Cardiac muscle cell (in vitro differentiated cells and primary cell): ENCODE results near the gene EPB41. TPM values are rescaled to one million over a fixed set of nuclear protein-coding genes. Genes with fewer than 3 reads are reported as not detected.
A peak's percentile ranks its signal among the peaks of the same experiment; 100 is the strongest.

Source experiments
- DNase-seq, 2 donors: peaks; one replicate each; pipeline versions ENCODE4 v3.0.0 to v3.0.0-alpha.2; 2010 to 2017; ENCODE audit warnings: low read depth in 1 of 2, low spot score in 1 of 2
- H3K27ac ChIP-seq: fragments of 200-600 bp; sonication (generic); 2 replicates; pipeline ENCODE4 v1.5.1; 2016
- H3K27me3 ChIP-seq: fragments of 200-600 bp; sonication (generic); 2 replicates; pipeline ENCODE4 v1.6.0; 2016; ENCODE audit warnings: control low read depth
- H3K36me3 ChIP-seq: fragments of 200-600 bp; sonication (generic); 2 replicates; pipeline ENCODE4 v1.5.1; 2016; ENCODE audit warnings: control low read depth
- H3K4me1 ChIP-seq: fragments of 200-600 bp; sonication (generic); 2 replicates; pipeline ENCODE4 v1.8.1; 2017; ENCODE audit warnings: low read depth, mild to moderate bottlenecking, mixed run types
- H3K4me3 ChIP-seq: fragments of 200-600 bp; sonication (generic); 2 replicates; pipeline ENCODE4 v1.5.1; 2016; ENCODE audit warnings: mild to moderate bottlenecking
- H3K9me3 ChIP-seq: fragments of 200-600 bp; sonication (generic); 2 replicates; pipeline ENCODE4 v1.5.1; 2017; ENCODE audit warnings: low read depth, mild to moderate bottlenecking, control low read depth
- polyA plus RNA-seq: library from polyadenylated mRNA; unstranded; fragments of >200 nt; fragmentation: Nextera tagmentation; extraction: Ambion mirVana; gene quantifications from 2 replicates; pipeline ENCODE4 v1.2.1, GENCODE V29; 2016
- total RNA-seq: library from RNA; depleted of rRNA; stranded (reverse); fragments of >200 nt; gene quantifications from 2 replicates; pipeline ENCODE4 v1.2.3, GENCODE V29; 2016
- TF ChIP-seq, protein P1 (sequence below): IDR thresholded peaks from 2 replicates; pipeline ENCODE4 v1.5.1; 2012; ENCODE audit warnings: low read depth, mild to moderate bottlenecking, low read length

The EPB41 gene
- total and polyA plus RNA-seq, 2 experiments from 2014 or later: 15.4 to 50.5 TPM

DNA sequence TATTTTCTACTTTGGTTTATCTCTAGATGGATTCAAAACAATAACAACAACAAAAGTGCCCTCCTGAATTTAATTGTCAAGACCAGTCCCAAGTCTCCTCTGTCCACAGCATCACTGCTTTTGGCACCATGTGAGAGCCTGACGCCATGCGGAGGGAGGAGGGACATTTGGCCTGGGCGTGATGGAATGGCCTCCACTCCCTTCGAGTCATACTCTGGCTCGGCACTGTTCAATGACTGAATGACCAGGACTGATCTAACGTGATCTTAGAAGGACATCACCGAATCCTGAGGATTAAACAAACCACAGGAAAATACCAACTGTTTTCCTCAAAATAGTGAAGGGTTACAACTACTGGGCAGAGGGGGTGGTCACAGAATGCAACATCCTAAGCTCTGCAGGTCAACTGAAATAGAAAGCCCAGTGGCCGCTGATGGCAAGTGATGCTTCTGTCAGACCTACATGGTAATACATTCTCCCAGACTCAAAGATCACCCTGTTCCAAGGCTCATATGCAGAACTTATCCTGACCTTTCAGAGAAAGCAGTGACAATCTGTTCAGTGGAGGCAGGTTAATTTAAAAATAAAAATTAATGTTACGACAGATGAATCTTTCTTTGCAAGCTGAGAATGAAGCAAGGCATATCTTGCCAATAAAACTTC lies 248.2 kb downstream of the EPB41 start:
- no peaks in the 10 kb centered on the region for H3K27me3 ChIP-seq
- peaks cover 34% of the 10 kb centered on the region for H3K36me3 ChIP-seq
- no peaks in the 10 kb centered on the region for H3K9me3 ChIP-seq
- H3K27ac ChIP-seq: no peak overlapping the region
- no peak overlapping the region for H3K4me3 ChIP-seq
- peaks cover 27% of the 10 kb centered on the region for H3K4me1 ChIP-seq
- no peak for DNase-seq
- TF ChIP-seq, protein P1, sequence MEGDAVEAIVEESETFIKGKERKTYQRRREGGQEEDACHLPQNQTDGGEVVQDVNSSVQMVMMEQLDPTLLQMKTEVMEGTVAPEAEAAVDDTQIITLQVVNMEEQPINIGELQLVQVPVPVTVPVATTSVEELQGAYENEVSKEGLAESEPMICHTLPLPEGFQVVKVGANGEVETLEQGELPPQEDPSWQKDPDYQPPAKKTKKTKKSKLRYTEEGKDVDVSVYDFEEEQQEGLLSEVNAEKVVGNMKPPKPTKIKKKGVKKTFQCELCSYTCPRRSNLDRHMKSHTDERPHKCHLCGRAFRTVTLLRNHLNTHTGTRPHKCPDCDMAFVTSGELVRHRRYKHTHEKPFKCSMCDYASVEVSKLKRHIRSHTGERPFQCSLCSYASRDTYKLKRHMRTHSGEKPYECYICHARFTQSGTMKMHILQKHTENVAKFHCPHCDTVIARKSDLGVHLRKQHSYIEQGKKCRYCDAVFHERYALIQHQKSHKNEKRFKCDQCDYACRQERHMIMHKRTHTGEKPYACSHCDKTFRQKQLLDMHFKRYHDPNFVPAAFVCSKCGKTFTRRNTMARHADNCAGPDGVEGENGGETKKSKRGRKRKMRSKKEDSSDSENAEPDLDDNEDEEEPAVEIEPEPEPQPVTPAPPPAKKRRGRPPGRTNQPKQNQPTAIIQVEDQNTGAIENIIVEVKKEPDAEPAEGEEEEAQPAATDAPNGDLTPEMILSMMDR: no peak

DNA sequence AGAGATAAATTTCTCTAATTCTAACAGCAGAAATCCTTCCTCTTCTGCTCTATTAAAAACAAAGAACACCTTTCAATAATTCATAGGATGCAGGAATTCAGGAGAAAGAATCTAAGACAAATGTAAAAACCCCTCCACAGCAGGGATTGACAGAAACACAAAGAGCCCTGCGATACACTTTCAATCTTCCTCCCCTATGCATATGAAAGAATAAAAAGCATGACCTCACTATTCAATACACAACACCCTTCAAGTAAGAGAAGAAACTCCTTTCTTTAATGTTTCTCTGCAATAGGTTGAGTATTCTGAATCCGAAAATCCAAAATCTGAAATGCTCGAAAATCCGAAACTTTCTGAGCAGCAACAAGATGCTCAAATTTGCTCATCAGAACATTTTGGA lies 250.2 kb downstream of the EPB41 start:
- TF ChIP-seq, protein P1: no peak
- no peaks in the 10 kb centered on the region for H3K9me3 ChIP-seq
- no peak for DNase-seq
- no peaks in the 10 kb centered on the region for H3K27me3 ChIP-seq
- peaks cover 28% of the 10 kb centered on the region for H3K36me3 ChIP-seq
- peaks cover 19% of the 10 kb centered on the region for H3K4me1 ChIP-seq
- H3K27ac ChIP-seq: no peak overlapping the region
- no peak overlapping the region for H3K4me3 ChIP-seq

DNA sequence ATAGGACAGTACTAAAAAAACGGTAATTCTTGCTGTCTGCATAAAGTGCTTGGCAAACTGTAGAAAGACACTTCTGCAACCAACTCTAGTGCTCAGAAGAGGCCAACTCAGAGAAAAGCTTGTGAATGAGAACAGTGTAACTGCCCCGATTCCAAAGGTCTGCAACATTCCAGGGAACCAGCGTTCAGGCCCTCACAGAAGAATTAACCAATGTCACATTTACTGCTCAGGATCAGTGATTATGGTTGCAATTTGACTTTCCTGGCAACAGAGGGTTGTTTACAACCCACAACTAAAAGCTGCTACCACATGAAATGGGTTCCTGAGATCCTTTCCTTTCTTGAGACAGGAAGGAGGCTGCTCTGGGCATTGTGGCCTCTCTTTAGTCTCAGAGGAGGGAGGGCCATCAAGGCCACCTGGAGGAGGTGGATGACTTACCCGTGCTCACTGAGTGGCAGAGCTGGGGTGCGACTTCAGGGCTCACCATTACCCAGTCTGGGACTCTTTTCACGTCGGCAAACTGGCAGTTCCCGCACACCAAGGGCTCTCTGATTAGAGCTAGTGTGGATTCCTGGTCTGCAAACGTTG lies 252.0 kb downstream of the EPB41 start:
- no peak for DNase-seq
- Histone ChIP-seq H3K36me3 (peaks cover 23% of the 10 kb centered on the region), H3K9me3 (no peaks in the 10 kb centered on the region), H3K4me3 (no peak overlapping the region), H3K27me3 (no peaks in the 10 kb centered on the region), H3K4me1 (peaks cover 26% of the 10 kb centered on the region), H3K27ac (peak overlapping the region; percentile 43)
- TF ChIP-seq, protein P1: no peak

DNA sequence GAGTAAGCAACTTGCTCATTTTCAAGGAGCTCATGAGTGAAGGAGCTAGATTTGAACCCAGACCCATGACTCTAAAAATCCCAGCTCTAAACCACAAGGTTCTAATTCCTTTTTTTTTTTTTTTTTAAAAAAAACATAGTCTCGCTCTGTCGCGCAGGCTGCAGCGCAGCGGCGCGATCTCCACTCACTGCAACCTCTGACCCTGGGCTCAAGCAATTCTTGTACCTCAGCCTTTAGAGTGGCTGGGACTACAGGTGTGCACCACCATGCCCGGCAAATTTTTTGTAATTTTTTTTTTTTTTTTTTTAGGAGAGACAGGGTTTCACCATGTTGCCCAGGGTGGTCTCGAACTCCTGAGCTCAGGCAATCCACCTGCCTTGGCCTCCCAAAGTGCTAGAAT lies 253.5 kb downstream of the EPB41 start:
- H3K4me1 ChIP-seq: peaks cover 14% of the 10 kb centered on the region
- no peaks in the 10 kb centered on the region for H3K9me3 ChIP-seq

More for the DNA sequence above, 253.5 kb downstream of the EPB41 start:
- no peaks in the 10 kb centered on the region for H3K27me3 ChIP-seq
- no peak overlapping the region for H3K27ac ChIP-seq
- DNase-seq: no peak
- no peak overlapping the region for H3K4me3 ChIP-seq
- TF ChIP-seq, protein P1: no peak
- peaks cover 23% of the 10 kb centered on the region for H3K36me3 ChIP-seq

Other genes with a start within 250 kb of the EPB41 start
- 6.7 and 7.5 TPM in 2 replicates for gene GMEB1, start 245.8 kb upstream of the EPB41 start, total RNA-seq
- 6.0 and 7.6 TPM in 2 replicates for gene GMEB1, start 245.8 kb upstream of the EPB41 start, polyA plus RNA-seq
- gene YTHDF2, start 177.6 kb upstream of the EPB41 start, total RNA-seq: 53.7 and 62.8 TPM in 2 replicates
- 84.0 and 88.1 TPM in 2 replicates for gene YTHDF2, start 177.6 kb upstream of the EPB41 start, polyA plus RNA-seq
- gene OPRD1, start 102.4 kb upstream of the EPB41 start, total RNA-seq: 0.25 and 0.60 TPM in 2 replicates
- 0.02 and 0.13 TPM in 2 replicates for gene OPRD1, start 102.4 kb upstream of the EPB41 start, polyA plus RNA-seq
- 17.6 and 37.6 TPM in 2 replicates for gene TMEM200B, start 209.3 kb downstream of the EPB41 start, total RNA-seq
- gene TMEM200B, start 209.3 kb downstream of the EPB41 start, polyA plus RNA-seq: 18.7 and 33.0 TPM in 2 replicates